HG03095 (cell line): ENCODE results near the gene ZGPAT.

Source experiments
- ATAC-seq: cut with Tn5 transposase; IDR thresholded peaks from one replicate; pipeline ENCODE4 v1.9.1; 2021; ENCODE audit warnings: moderate library complexity; ENCODE audit not compliant: unreplicated experiment

ZGPAT gene

DNA sequence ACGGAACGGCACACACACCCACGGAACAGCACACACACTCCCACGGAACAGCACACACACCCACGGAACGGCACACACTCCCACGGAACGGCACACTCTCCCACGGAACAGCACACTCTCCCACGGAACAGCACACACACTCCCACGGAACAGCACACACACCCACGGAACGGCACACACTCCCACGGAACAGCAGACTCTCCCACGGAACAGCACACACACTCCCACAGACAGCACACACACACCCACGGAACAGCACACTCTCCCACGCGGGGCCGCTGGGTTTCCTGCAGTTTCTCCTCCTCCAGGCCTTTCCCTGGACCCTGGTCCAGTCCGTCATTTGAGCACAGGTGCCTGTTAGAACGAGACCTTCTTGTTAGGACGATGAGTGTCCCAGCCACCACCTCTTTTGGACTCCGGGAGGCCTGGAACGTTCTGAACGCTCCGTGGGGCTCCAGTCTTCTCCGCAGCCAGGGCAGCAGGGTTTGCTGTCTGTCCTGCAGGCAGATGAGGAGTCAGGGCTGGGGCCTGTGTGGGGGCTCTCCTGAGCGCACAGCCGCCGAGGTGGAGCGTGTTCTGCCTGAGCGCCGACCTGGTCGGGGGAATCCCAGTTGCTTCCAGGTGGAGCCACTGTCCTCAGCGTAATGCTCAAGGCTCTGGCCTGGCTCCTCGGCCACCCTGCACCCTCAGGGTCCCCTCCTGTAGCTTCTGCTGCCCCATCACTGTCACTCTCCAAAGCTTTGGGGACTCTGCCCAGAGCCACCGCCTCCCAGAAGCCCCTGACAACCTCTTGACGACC is 29.0 kb upstream of the ZGPAT start:
- ATAC-seq: no peak

DNA sequence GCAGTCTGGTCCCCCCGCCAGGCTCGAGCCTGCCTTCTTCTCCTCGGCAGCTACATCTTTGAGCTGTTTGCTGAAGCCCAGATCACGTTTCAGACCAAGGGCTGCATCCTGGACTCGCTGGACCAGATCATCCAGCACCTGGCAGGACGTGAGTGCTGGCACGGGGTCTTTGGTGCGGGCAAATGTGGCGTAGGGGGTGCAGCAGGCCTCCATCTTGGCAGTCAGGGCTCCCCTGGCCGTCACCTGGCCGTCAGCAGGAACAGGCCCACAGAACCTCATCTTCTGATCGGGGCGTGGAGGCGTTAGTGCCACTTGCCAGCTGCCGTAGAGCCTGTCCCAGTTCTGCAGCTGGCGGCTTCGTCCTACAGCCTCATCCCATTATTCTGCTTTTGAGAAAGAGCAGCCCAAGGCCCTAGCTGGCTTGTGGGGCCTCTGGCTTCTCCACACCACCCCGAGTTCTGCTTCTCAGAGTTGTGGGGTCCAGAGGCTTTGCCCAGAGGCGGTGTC is 28.0 kb upstream of the ZGPAT start:
- no peak for ATAC-seq

DNA sequence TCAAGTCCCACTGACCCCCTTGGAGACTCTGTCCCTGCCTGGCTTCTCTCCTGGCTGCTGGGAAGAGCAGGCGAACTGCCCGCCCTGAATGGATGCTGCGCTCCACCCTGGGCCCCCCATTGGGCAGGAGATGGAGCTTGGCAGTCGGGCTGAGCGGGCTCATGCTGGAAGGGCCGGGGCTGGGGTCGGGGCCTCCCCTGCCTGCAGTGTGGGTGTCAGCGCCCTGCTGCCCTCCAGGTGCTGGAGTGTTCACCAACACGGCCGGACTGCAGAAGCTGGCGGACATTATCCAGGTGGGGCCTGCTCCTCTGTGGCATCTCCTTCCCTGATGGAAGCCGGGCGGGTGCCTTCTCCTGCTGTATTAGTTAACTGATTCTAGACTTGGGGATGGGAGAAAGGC is 27.4 kb upstream of the ZGPAT start:
- ATAC-seq: no peak

DNA sequence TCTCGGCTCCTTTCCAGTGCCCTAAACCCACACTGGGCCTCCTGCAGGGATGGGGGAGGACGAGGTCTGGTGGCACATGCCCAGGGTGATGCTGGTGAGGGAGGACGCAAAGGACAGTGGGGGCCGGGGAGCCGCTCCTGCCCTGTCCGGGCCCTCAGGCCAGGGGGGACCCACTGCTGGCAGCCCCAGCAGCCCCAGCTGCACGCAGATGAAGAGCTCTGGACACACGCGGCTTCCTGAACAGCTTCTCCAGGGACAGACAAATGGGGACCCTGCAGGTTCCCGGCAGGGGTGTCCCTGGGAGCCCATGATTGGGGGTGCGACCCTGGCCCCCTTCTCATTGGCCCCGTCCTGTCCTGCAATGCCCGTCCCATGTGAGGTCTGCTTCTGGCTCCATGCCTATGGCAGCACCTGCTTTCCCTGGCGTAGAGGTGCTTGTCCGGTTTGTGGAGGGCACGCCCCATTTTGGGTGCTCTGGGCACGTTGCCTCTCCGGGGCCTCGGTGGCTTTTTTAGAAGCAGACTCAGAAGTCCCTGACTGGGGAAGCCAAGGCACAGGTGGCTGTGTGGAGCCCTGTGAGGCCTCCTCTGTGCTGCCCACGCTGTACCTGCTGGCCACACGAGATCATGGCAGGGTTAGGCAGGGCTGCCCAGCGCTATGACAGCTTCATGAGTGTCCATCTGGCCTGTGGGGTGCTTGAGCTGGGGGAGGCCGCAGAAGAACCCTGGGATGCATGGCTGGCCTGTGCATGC is 26.8 kb upstream of the ZGPAT start:
- ATAC-seq: no peak

DNA sequence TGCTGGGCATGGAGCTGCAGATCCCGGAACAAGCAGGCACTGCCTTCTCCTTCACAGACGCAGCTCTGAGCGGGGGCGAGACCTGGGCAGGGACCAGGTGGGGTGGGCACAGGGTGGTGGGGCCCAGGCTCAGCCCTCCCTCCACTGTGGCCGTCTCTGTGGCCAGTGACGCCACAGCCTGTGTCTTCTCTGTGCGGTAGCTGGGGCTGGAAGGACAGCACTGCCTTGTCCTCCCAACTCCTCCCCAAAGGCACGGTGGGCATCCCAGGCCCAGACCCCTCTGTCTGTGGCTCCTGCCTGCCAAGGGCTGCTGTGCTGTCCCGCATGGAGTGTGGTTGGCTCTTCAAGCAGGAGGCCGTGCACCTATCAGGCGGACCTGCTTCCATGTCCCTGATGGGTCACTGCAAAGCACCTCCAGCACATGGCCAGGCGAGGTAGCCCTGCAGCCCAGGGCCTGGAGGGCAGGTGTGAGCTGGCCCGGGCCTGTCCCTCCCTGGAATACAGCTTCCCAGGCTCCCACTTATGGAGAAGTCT is 26.2 kb upstream of the ZGPAT start:
- no peak for ATAC-seq

DNA sequence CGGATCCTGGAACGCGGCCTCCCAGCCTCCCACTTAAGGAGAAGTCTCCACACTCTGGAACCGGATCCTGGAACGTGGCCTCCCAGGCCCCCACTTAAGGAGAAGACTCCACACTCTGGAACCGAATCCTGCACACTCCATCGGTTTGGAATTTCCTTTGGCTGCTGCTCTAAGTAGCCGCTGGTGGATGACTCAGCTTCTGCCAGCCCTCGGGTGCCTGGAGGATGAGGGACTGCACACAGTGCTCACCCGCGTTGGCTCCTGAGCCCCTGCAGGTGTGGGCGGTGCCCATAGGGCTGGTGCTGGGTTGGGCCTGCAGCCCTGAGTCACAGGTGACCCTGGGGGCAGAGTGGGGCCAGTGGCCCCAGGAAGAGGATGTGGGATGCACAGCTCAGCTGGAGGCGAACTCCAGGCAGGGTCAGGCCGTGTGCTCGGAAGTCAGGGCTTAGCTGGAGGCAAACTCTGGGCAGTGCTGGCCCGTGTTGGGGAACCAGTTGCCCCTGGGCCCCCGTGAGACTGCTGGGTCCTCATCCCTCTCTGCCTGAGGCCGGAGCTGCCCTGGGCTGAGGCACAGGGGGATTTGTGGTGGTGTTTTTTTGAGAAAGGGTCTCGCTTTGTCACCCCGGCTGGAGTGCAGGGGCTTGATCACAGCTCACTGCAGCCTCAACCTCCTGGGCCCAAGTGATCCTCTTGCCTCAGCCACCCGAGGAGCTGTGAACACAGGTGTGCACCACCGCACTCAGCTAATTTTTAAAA is 25.3 kb upstream of the ZGPAT start:
- ATAC-seq: no peak

GRCh38 chr20:63685269-63686026 is 22.4 kb upstream of the ZGPAT start:
- no peak for ATAC-seq

DNA sequence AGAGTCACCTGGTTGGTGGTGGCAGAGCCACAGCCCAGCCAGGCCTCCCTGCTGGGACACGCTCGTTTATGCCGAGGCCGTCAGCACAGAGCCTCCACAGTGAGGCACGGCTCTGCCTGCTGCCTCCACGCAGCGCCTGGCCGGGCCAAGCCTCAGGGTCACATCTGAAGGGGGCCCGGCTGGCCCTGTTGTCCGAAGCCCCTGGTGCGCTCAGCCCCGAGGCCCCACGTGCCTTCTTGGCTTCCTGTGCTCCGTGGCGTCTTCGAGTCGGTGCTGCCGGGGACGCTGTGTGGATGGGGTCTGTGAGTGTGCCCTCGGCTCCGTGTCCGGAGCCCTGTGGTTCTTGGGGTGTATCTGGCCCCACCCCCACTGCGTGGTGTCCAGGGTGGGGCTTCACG is 21.7 kb upstream of the ZGPAT start:
- no peak for ATAC-seq

- ATAC-seq: no peak
Measured at GRCh38 chr20:63686492-63687321, 21.1 kb upstream of the ZGPAT start.

DNA sequence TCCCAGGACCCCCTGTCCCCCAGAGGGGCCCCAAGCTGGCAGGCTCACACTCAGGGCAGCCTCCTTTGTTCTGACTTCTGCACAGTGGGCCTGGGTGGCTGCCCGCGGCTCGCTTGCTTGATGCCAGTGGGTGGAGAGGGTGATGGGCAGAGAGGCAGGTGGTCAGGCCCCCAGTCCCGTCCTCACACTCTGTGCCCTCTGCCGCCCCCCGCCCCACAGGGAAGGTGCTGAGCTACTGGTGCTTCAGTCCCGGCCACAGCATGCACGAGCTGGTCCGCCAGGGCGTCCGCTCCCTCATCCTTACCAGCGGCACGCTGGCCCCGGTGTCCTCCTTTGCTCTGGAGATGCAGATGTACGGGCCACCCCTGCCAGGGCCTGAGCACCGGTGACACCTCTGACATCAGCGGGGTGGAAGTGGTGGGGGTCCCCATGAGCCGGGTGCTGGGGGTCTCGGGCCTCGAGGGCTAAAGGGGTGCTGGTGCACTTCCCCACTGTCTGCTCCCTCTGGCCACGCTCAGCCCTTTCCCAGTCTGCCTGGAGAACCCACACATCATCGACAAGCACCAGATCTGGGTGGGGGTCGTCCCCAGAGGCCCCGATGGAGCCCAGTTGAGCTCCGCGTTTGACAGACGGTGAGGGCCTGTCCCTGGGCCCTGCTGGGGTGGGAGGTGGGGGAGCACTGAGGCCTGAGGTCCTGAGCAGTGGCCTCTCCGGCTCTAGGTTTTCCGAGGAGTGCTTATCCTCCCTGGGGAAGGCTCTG is 20.2 kb upstream of the ZGPAT start:
- no peak for ATAC-seq

DNA sequence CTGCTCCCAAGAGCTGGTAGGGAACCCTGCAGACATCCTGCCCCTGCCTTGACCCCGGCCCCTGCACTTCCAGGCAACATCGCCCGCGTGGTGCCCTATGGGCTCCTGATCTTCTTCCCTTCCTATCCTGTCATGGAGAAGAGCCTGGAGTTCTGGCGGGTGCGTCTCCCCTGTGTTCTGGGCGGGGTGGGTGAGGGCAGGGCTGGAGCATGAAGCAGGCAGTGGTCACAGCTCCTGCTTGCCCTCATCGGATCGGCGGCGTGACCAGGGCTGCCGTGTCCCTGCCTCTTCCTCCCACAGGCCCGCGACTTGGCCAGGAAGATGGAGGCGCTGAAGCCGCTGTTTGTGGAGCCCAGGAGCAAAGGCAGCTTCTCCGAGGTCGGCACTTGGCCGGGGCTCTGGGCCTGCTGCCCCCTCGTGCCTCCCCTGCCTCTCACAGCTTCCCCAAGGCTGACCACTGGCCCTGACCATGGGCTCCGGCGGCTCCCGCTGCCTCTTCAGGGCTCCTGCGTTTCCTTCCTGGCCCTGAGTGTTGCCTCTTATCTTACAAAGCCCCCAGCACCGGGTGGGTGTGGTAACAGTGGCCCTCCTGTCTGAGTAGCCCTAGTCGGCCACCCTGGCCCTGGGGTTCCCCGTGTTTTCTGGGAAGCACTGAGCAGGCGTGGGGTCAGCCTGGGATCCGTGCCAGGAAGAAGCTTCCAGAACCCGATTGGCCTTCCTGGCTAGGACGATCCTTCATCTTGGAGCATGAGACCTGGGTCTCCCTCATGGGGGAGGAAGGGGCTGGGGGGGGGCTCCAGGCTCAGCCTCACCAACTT is 19.4 kb upstream of the ZGPAT start:
- no peak for ATAC-seq

GRCh38 chr20:63689046-63690002 is 18.5 kb upstream of the ZGPAT start:
- ATAC-seq: no peak

- ATAC-seq: no peak
Measured at GRCh38 chr20:63690003-63690897, 17.6 kb upstream of the ZGPAT start.

DNA sequence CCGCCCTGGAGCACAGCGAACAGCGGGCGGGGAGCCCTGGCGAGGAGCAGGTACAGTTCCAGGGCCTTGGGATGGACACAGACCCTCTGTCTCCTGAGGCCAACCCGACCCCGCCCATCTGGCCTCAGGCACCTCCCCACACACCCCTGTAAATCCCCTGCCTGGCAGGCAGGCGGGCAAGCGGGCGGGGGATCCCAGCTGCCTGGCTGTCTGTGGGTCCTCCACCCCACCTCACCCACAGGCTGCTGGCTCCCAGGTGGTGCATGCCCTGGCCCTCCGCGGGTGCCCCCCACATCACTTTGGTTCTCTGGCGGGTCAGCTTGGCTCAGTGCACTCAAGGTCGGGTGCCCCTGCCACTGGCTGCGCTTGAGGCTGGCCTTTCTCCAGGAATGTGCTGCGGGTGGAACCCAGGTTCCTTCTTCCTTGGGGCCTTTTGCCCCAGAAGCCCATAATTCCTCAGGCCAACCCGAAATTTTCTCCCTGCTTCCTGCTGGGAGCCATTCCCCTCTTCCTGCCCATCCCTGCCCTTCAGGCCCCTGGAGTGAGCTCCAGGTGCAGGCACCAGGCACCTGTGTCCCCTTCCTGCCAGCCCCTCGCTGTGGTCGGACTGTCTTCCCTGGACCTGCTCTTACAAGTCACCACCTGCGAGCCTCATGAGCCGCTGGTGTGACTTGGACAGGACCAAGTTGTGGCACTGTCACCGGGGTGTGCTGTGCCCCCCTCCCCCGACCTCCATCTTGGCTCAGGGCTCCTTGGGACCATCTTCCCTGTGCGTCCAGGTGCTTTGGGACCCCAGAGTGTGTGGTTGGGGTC is 16.7 kb upstream of the ZGPAT start:
- no peak for ATAC-seq
